Activated naive CD4-positive, alpha-beta T cell treated with anti-CD3 and anti-CD28 coated beads, Interleukin-2, amount 50 U/mL, for 16 hours (primary cell): Measurements from ENCODE around the gene PTPMT1.

Source experiments
- DNase-seq: peaks from one replicate; pipeline ENCODE4 v3.0.0-alpha.2; 2020

Gene PTPMT1

DNA sequence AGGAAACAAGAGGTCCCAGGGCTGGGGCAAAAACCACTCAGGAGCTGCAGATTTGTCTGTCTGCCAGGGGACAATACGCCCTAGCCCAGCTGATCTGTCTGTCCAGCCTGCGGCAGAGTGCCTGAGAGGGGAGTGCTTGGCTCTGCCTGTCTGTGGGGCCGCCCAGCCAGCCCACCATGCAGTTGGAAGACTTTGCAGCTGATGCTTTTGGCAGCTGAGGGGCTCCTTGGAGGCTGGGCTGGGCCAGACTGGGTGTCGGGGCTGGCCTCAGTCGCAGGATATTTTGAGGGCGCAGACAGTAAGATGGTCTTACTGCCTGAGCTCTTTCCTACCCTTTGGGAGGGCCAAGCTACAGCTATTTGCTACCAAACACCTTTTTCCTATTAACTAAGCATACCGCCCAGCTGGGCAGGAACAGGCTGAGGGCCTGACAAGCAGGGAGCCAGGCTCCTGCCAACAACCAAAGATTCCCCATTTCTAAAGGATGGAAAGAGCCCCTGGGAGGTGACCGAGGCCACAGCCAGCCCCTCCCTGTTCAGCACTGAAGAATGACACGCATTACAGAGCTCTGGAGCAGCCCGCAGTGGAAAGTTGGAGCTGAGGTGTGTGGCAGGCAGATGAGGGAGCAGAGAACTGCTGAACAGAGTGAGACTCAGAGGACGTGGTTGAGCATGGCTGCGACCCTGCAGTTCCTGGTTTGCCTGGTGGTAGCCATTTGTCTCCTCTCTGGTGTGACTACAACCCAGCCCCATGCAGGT is 20.9 kb downstream of the PTPMT1 start, which contains the start of gene FAM180B:
TSS of gene FAM180B (plus strand) at position 581 of the 758 bp plus-strand sequence. CDS start at position 672, 91 bp downstream.
- DNase-seq: no peak

DNA sequence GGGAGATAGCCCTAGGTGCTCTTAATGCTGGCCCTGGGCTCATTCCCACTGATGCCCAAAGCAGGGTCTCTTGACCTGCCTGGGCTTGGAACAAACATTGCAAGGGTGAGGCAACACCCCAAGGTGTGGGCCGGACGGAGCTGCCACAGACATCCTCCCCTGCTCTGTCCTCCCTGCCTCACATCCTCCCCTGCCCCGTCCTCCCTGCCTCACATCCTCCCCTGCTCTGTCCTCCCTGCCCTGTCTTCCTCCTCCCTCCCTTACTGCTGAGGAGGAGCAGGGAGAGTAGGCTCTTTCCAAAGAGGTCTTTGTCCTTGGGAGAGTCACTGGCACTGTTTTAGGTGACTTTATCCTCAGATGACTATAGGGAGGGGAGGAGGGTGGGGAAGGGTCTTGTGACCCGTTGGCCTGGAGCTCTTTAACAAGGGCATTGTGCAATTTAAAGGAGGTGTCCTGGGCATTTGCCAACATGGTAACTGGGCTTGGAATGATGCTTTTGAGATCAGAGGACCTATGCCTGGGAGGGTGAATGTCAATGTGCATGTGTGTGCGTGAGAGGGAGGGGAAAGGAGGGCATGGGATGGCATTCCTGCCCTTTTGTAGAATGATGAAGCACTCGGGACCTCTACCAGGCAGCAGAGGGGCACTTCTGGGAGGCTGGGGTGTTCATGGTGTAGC is 21.8 kb downstream of the PTPMT1 start:
- DNase-seq: no peak

DNA sequence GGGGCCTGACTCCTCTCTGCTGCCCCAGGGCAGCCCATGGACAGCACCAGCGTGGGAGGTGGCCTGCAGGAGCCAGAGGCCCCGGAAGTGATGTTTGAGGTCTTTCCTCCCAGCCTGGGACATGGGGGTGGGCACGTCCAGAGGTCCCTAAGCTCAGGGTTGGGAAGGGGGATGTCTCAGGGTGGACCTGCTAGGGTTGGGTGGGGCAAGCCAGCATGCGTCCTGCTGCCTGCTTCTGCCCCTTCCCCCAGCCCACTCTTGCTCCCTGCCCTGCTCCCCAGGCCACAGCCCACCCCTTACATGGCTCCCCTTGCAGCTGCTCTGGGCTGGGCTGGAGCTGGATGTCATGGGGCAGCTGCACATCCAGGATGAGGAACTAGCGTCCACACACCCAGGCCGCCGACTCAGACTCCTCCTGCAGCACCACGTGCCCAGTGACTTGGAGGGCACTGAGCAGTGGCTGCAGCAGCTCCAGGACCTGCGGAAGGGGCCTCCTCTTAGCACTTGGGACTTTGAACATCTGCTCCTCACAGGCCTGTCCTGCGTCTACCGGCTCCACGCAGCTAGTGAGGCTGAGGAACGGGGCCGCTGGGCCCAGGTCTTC is 22.4 kb downstream of the PTPMT1 start:
- no peak for DNase-seq

GRCh38 chr11:47589118-47589517 is 23.7 kb downstream of the PTPMT1 start:
- DNase-seq: no peak

DNA sequence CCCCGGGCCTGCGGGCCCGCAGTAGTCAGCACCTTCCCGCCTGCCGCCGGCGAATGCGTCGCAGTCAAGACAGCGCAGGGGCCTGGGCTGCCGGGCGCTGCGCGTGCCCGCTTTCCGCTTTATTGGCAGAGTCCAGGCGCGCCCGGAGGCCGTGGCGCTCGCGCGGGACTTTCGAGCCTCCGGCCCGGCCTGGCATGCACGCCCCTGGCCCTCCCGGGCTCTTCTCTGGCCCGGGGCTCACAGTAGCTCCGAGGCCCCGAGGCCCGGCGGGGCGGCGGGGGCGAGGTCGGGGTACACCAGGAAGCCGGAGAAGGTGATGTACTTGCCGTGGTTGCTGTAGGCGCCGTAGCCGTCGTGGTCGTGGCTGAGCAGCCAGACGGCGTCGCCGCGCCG is 24.2 kb downstream of the PTPMT1 start:
- no peak for DNase-seq

- no peak for DNase-seq
These were observed 24.8 kb downstream of the PTPMT1 start for GRCh38 chr11:47589977-47590861.

DNA sequence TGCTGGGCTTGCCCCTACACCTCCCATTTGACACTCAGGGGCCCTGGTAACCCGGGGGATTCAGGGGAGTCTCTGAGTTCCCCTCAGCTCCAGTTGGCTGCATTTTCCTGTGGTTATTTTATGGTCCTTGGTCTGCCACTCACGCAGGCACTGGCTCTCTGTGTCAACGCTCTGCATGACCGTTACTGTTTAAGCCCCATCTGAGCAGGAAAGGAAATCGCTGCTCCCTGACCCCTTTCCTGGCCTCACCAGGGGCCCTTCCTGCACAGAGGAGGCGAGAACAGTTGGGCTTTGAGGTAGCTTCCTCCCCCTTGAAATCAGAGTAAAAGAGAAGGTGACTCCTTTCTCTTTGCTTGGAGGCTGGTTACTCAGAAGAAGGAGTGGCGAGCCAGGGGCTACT is 26.4 kb downstream of the PTPMT1 start:
- DNase-seq: no peak

GRCh38 chr11:47592251-47592650 is 26.9 kb downstream of the PTPMT1 start:
- DNase-seq: no peak

DNA sequence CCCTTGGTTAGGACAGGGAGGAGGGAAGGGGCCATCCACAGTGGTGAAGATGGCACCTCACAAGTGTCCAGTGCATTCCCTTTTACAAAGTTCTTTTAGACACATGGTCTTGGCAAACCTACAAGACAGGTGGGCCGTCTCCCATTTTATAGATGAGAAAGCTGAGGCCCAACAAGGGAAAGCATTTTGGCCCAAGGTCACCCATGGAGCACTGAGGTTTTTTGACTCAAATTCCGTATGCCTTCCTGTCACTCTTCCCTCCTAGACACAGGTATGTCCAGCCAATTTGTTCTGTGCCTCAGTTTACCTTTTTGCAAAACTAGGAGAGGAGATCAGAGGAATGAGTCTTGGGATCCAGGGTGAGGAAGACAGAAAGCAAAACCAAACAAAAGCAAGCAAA is 27.6 kb downstream of the PTPMT1 start:
- DNase-seq: no peak

GRCh38 chr11:47593492-47593933 is 28.1 kb downstream of the PTPMT1 start:
- DNase-seq: no peak

GRCh38 chr11:47593934-47594855 is 28.8 kb downstream of the PTPMT1 start, which contains the start of gene C1QTNF4:
Gene C1QTNF4, minus strand, starts transcription at chr11:47594411. Its CDS starts 3,601 bp downstream, at chr11:47590810.
- DNase-seq: no peak

DNA sequence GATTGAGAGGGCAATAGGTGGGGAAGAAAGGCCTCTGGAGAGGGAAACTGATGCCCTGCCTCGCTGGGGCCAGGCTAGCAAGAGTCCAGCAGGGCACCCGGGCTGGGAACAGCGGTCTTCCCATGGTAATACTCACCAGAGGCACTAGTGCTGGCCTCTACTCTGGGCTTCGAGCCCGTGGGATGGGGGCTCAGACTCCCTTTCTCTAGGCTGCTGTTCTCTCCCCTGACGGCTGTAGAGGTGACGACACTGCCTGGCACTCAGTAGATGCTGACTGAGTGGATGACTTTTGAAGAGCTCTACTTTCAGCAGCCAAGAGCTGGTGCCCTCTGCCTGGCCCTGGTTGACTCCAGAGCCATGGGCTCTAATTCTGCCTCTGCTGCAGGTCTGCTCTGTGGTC is 29.6 kb downstream of the PTPMT1 start:
- DNase-seq: no peak

- DNase-seq: no peak
These were observed 30.6 kb downstream of the PTPMT1 start for GRCh38 chr11:47595967-47596366.

- DNase-seq: no peak
These were observed 34.5 kb downstream of the PTPMT1 start for GRCh38 chr11:47599902-47600301.

DNA sequence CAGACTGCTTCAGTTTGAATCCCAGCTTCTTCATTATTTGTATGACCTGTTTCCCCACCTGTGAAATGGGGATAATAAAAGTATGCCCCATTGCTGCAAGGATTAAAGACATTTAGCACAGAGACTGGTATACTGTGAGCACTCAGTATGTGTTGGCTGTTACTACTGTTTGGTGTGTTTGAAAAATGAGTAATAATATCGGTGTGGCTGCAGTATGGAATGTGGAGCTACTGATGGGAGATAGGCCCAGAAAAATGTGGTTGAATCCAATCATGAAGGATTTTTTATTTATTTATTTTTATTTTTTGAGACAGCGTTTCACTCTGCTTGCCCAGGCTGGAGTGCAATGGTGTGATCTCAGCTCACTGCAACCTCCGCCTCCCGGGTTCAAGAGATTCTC is 37.9 kb downstream of the PTPMT1 start:
- no peak for DNase-seq

- no peak for DNase-seq
These were observed 40.5 kb downstream of the PTPMT1 start for GRCh38 chr11:47605921-47606320.

GRCh38 chr11:47606731-47607130 is 41.3 kb downstream of the PTPMT1 start:
- no peak for DNase-seq

DNA sequence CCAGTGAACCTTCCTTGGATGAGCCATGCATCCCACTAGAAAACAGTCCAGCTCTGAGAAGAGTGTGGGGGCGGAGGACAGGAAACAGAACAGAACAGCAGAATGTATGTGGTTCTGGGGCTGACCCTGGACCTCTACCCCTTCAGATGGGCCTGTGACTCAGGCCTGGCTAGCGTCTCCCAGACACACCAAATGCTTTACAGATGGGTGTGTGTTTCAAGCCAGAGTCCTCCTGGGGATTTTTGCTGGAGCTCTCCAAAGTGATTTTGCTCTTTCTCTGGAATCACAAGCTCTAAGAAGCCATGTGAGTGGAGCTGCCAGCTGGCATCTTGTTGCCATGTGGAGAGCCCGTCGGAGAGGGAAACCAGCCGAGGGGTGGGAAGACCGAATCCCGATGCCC is 42.0 kb downstream of the PTPMT1 start:
- DNase-seq: no peak

DNA sequence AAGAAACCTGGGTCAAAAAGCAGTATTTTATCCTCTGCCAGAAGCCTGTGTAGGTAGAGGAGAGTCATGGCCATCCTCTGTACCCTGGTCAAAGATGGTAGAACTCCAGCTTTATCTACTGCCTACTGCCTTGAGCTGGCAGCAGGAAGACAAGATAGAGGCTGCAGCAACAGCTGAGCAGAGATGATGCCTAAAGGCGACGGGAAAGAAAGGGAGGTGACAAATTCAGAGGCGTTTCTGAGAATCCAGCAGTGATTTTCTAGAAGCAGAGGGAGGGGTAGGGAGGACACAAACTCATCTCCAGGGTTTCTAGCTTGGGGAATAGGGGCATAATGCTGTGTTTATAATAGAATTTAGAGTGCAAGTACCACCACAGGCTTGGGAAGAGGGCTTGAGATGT is 44.3 kb downstream of the PTPMT1 start:
- DNase-seq: no peak

- DNase-seq: no peak
These were observed 46.0 kb downstream of the PTPMT1 start for GRCh38 chr11:47611348-47611794.

DNA sequence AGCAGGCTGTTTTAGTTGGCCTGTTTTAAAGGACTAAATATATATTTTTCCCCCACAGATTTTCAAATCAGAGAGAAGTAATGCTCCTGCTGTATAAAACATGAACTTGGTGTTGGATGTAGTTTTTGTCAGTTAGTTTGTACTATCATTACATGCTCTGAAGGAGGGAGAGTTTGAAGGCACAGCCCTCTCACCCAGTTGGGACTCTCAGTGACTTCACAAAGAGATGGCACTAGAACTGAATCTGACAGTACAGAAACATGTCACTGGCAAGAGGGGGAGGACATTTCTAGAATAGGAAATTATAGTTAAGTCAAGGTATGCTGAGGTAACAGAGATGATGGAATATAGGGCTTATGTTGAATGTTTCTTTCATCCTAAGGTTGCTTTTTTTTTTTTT is 49.9 kb downstream of the PTPMT1 start:
- DNase-seq: no peak
